ENCODE data around the gene TOMM20L. TPM values are rescaled to one million over a fixed set of nuclear protein-coding genes. Genes with fewer than 3 reads are reported as not detected.
A peak's percentile ranks its signal among the peaks of the same experiment; 100 is the strongest.

Gene TOMM20L
- total and polyA plus RNA-seq, 2 of the 13 experiments (the other 11 are each of a cell fraction or from before 2014, with no cell fraction given), result 0.46 TPM; not detected in 1

GRCh38 chr14:58427281-58428117, 31.8 kb downstream of the TOMM20L start, which contains the start of the genes KIAA0586 and TIMM9 (continued):
- TF ChIP-seq, protein P1, sequence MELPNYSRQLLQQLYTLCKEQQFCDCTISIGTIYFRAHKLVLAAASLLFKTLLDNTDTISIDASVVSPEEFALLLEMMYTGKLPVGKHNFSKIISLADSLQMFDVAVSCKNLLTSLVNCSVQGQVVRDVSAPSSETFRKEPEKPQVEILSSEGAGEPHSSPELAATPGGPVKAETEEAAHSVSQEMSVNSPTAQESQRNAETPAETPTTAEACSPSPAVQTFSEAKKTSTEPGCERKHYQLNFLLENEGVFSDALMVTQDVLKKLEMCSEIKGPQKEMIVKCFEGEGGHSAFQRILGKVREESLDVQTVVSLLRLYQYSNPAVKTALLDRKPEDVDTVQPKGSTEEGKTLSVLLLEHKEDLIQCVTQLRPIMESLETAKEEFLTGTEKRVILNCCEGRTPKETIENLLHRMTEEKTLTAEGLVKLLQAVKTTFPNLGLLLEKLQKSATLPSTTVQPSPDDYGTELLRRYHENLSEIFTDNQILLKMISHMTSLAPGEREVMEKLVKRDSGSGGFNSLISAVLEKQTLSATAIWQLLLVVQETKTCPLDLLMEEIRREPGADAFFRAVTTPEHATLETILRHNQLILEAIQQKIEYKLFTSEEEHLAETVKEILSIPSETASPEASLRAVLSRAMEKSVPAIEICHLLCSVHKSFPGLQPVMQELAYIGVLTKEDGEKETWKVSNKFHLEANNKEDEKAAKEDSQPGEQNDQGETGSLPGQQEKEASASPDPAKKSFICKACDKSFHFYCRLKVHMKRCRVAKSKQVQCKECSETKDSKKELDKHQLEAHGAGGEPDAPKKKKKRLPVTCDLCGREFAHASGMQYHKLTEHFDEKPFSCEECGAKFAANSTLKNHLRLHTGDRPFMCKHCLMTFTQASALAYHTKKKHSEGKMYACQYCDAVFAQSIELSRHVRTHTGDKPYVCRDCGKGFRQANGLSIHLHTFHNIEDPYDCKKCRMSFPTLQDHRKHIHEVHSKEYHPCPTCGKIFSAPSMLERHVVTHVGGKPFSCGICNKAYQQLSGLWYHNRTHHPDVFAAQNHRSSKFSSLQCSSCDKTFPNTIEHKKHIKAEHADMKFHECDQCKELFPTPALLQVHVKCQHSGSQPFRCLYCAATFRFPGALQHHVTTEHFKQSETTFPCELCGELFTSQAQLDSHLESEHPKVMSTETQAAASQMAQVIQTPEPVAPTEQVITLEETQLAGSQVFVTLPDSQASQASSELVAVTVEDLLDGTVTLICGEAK (IDR thresholded peaks at IDR 0.05), result peak; percentile 49
- TF ChIP-seq, protein P1 (CRISPR knock-in tag; IDR thresholded peaks at IDR 0.05), result no peak; the same call in 1 of the 2 replicates
- TF ChIP-seq ZBTB46 (CRISPR knock-in tag; IDR thresholded peaks at IDR 0.05; ENCODE audit: borderline replicate concordance) (no peak), ZNF260 (CRISPR knock-in tag; IDR thresholded peaks at IDR 0.05; ENCODE audit: borderline replicate concordance, low read depth) (no peak), MZF1 (CRISPR knock-in tag; IDR thresholded peaks at IDR 0.05; ENCODE audit: borderline replicate concordance) (no peak), SALL2 (CRISPR knock-in tag; IDR thresholded peaks at IDR 0.05) (no peak; the same call in 1 of the 2 replicates), ZNF136 (CRISPR knock-in tag; IDR thresholded peaks at IDR 0.05; ENCODE audit: low read depth) (no peak), SPEN (CRISPR knock-in tag; IDR thresholded peaks at IDR 0.05; ENCODE audit: low read depth) (peak; percentile 56), NR1H2 (CRISPR knock-in tag; IDR thresholded peaks at IDR 0.05; ENCODE audit: borderline replicate concordance, low read depth) (no peak), ZNF589 (CRISPR knock-in tag; conservative IDR thresholded peaks at IDR 0.05) (no peak), ZNF3 (CRISPR knock-in tag; IDR thresholded peaks at IDR 0.05) (no peak), ZNF569 (CRISPR knock-in tag; IDR thresholded peaks at IDR 0.05; ENCODE audit: borderline replicate concordance) (no peak), ZNF83 (CRISPR knock-in tag; IDR thresholded peaks at IDR 0.05; ENCODE audit: borderline replicate concordance) (no peak), ZNF274 (CRISPR knock-in tag; IDR thresholded peaks at IDR 0.05) (no peak), GATAD1 (CRISPR knock-in tag; IDR thresholded peaks at IDR 0.05) (peak; percentile 92), PITX1 (CRISPR knock-in tag; IDR thresholded peaks at IDR 0.05) (peak; percentile 13; the same call in 1 of the 2 replicates)
- TF ChIP-seq, protein P2, sequence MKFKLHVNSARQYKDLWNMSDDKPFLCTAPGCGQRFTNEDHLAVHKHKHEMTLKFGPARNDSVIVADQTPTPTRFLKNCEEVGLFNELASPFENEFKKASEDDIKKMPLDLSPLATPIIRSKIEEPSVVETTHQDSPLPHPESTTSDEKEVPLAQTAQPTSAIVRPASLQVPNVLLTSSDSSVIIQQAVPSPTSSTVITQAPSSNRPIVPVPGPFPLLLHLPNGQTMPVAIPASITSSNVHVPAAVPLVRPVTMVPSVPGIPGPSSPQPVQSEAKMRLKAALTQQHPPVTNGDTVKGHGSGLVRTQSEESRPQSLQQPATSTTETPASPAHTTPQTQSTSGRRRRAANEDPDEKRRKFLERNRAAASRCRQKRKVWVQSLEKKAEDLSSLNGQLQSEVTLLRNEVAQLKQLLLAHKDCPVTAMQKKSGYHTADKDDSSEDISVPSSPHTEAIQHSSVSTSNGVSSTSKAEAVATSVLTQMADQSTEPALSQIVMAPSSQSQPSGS (CRISPR knock-in tag; IDR thresholded peaks at IDR 0.05), result 0 out of 2 replicates have a peak, but pooled peaks have one; percentile 27

All from HepG2 (cell line).